ENCODE data around the gene RBM10. TPM values are rescaled to one million over a fixed set of nuclear protein-coding genes. Genes with fewer than 3 reads are reported as not detected.

Gene RBM10
- total and polyA plus RNA-seq, 2 of the 13 experiments (the other 11 are each of a cell fraction or from before 2014, with no cell fraction given) = 15.9 to 43.1 TPM

- Histone ChIP-seq H4K20me1 (ENCODE audit: insufficient read depth, low read length) (peaks cover 14% of the 10 kb centered on the region; the same call in 1 of the 2 replicates), H3K36me3 (replicated peaks in 1 of 2; ENCODE audit: control insufficient read depth in 1 of 2, insufficient read depth in 2 of 2, low read length in 2 of 2) (peaks cover 0 to 10% of the 10 kb centered on the region in 2 experiments; a peak in 1 of 5 replicates), H2AFZ (ENCODE audit: low read length) (no peak overlapping the region), H3K27ac (ENCODE audit: extremely low read length, insufficient read depth, low read length) (no peak overlapping the region), H3K27me3 (ENCODE audit: control insufficient read depth in 1 of 2, insufficient read depth in 2 of 2, low read length in 2 of 2) (no peaks in the 10 kb centered on the region), H3K4me2 (ENCODE audit: low read depth, low read length) (no peak overlapping the region), H3K4me3 (replicated peaks in 1 of 3; ENCODE audit: insufficient read depth in 1 of 3, low read depth in 2 of 3, low read length in 3 of 3) (no peak overlapping the region), H3K4me1 (ENCODE audit: insufficient read depth, low read length) (peaks cover 14% of the 10 kb centered on the region), H3K9ac (ENCODE audit: insufficient read depth, low read depth, low read length) (no peak overlapping the region), H3K9me3 (ENCODE audit: low read length) (no peaks in the 10 kb centered on the region), H3K79me2 (ENCODE audit: insufficient read depth, low read length) (peaks cover 56% of the 10 kb centered on the region)
- ChIA-PET POLR2A (no interaction called here), CTCF (ENCODE audit: low intra/inter-chr PET ratio, low total read pairs) (no interaction called here)
- intact Hi-C loops (cut with micrococcal nuclease; ENCODE audit: unreplicated experiment) (no loop called here), in situ Hi-C loops (cut with HindIII; ENCODE audit: extremely low pct_ligation_motif_present, low pct_unique_long_range_greater_than_20kb) (no loop called here)
- TSS peak; percentile 18 for BruUV-seq (replicated peaks)
- ATAC-seq (no peak), FAIRE-seq (no peak), DNase-seq (ENCODE audit: low spot score) (no peak)
- TF ChIP-seq NCOA5 (CRISPR knock-in tag; IDR thresholded peaks at IDR 0.05) (no peak), POGK (CRISPR knock-in tag; conservative IDR thresholded peaks at IDR 0.05) (no peak), SKI (IDR thresholded peaks at IDR 0.05; ENCODE audit: partially characterized antibody) (no peak), ZBTB1 (CRISPR knock-in tag; IDR thresholded peaks at IDR 0.05; ENCODE audit: borderline replicate concordance) (no peak), RARA (CRISPR knock-in tag; IDR thresholded peaks at IDR 0.05) (no peak), ZNF891 (CRISPR knock-in tag; IDR thresholded peaks at IDR 0.05) (no peak), ZNF224 (CRISPR knock-in tag; IDR thresholded peaks at IDR 0.05) (no peak), CBX5 (CRISPR knock-in tag; IDR thresholded peaks at IDR 0.05; ENCODE audit: borderline replicate concordance) (no peak)
Measured at GRCh38 chrX:47151435-47151834, 6.4 kb downstream of the RBM10 start.

All from HepG2 (cell line).